Measurements from ENCODE around the gene MYG1.

MYG1 gene

GRCh38 chr12:53299454-53300180 lies at the start of gene MYG1:
MYG1 (plus strand) TSS chr12:53299695; CDS start chr12:53299738, 43 bp downstream.
- in situ Hi-C loops (cut with MboI; ENCODE audit: low sequenced_read_pairs), result no loop called here

DNA sequence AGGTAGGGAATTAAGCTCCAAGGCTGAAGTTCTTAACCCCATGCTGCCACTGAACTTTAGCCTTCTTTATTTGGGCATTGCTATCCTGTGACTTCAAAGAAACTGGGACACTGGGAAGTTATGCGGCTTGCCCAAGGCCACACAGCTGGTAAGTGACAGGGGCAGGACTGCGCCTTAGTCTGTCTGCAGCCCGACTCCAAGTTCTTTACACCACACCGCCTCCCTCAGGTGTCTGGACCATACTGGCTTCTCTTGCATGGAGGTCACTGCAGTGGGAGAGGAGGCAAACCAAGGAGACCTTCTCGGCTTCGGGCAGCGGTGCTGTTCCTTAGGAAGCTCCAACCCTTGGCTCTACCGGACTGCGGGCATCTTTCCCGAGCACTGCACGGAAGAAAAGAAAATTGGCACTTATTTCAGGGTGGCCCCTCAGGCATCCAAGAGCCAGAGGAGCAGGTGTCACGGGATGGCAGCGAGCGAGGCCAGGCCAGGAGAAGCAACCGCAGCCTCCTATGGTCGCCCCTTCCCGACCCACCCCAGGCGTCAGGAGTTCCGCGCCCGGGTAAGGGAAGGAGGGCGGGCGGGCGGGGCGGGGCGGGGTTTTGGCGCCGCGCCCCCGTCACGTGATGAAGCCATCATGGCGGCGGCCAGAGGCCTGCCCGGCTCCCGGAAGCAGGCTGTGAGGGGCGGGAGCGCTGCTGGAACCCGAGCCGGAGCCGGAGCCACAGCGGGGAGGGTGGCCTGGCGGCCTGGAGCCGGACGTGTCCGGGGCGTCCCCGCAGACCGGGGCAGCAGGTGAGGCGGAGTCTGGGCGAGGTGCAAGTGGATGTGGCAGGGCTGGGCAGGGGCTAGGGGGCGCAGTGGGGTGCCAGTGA lies 47.8 kb upstream of the MYG1 start:
- in situ Hi-C loops (cut with MboI; ENCODE audit: low sequenced_read_pairs), result no loop called here

GRCh38 chr12:53252349-53252916 lies 47.1 kb upstream of the MYG1 start:
- in situ Hi-C loops (cut with MboI; ENCODE audit: low sequenced_read_pairs), result no loop called here

DNA sequence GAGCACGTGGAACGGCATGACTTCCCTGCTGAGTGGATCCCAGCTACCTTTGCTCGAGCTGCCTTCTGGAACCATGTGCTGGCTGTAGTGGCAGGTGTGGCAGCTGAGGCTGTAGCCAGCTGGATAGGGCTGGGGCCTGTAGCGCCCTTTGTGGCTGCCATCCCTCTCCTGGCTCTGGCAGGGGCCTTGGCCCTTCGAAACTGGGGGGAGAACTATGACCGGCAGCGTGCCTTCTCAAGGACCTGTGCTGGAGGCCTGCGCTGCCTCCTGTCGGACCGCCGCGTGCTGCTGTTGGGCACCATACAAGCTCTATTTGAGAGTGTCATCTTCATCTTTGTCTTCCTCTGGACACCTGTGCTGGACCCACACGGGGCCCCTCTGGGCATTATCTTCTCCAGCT lies 46.2 kb upstream of the MYG1 start:
- in situ Hi-C loops (cut with MboI; ENCODE audit: low sequenced_read_pairs), result no loop called here

- in situ Hi-C loops (cut with MboI; ENCODE audit: low sequenced_read_pairs), result no loop called here
These were observed 44.5 kb upstream of the MYG1 start for GRCh38 chr12:53254816-53255545.

GRCh38 chr12:53255996-53256395 lies 43.5 kb upstream of the MYG1 start:
- in situ Hi-C loops (cut with MboI; ENCODE audit: low sequenced_read_pairs), result no loop called here

DNA sequence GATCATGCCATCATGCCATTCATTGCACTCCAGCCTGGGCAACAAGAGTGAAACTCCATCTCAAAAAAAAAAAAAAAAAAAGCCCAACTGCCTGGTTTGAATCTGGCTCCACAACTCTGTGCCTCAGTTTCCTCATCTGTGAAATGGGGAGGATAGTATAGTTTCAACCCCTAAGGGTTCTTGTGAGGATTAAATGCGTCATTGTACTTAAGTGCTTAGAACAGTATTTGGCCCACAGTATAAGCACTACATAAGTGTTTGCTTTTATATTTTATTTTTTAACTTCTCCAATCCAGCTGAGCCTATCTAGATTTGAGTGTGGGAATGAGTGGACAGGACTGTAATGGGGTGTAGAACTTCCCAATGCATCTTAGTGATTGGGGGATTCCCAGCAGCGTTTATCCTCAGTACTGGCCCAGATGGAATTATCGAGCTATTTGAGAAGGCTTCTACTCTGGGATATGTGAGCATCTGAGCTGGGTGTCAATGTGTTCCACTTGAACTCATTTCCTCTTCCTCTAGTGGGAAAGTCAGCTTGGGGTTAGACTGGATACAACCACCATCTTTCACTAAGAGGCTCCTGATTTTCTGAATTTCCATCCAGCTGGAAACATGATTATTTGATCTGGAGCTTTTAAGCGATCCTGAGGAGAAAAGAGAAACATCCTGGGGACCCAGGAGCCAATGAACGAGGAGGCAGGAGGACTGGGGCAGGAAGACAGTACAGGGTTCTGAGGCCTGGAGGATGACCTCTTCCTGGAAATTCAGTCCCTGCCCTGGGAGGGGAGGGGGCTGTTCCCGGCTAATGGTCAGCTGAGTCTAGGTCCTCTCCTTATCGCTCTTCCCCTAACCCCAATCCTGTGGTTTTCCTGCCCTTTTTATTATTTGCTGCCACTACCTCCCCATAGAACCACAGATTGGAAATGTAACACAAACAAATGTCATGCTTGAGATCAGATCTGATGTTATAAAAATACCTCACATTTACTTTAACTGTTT lies 40.7 kb upstream of the MYG1 start:
- in situ Hi-C loops (cut with MboI; ENCODE audit: low sequenced_read_pairs), result no loop called here

DNA sequence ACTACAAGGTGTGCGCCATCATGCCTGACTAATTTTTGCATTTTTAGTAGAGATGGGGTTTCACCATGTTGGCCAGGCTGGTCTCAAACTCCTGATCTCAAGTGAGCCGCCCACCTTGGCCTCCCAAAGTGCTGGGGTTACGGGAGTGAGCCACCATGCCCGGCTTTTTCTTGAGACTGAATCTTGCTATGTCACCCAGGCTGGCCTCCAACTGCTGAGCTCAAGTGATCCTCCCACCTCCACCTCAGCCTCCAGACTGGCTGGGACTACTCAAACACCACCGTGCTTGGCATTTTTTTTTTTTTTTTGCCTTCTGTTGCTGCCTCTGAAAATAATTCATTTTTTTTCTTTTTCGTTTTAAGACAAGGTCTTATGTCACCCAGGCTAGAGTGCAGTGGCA lies 39.6 kb upstream of the MYG1 start:
- in situ Hi-C loops (cut with MboI; ENCODE audit: low sequenced_read_pairs), result no loop called here

DNA sequence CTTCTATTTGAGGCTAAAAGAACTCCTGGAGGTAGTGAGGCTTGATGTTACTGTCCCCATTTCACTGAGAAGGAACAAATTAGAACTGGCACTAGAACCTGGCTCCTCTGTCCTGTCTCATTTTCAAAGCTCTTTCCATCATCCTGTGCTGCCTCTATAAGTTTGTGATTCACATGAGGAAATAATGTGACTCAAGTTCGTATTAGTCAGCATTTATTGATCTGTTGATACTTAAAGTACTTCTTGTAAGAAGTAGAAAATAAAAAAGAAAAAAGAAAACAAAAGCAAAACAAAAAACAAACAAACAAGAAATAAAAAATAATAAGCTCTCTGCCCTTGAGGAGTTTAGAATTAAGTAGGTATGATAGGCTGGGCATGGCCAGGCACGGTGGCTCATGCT lies 33.7 kb upstream of the MYG1 start:
- in situ Hi-C loops (cut with MboI; ENCODE audit: low sequenced_read_pairs), result no loop called here

GRCh38 chr12:53267306-53267998 lies 32.0 kb upstream of the MYG1 start:
- in situ Hi-C loops (cut with MboI; ENCODE audit: low sequenced_read_pairs), result no loop called here

GRCh38 chr12:53267999-53268629 lies 31.4 kb upstream of the MYG1 start, which contains the start of gene ESPL1:
ESPL1 (plus strand) TSS chr12:53268299; CDS start chr12:53268767, 468 bp downstream.
- in situ Hi-C loops (cut with MboI; ENCODE audit: low sequenced_read_pairs), result no loop called here

- in situ Hi-C loops (cut with MboI; ENCODE audit: low sequenced_read_pairs), result no loop called here
These were observed 30.6 kb upstream of the MYG1 start for GRCh38 chr12:53268630-53269562.

DNA sequence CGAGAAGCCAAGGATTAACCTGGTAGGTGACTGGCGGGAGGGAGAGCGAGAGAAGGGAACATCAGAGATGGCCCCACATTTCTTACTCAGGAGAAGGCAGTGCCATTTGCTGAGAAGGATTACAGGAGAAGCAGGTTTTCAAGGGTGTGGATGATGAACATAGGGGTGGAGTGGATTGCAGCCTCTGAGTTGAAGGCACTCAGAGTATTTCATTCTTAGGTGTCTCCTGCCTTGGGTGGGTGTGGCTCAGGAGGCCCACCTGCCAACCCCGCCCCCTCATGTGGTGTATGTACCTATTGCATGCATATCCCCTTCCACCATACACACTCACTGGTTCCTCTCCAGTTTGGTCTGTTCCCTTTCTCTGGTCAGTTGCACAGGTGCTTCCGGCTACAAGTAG lies 25.1 kb upstream of the MYG1 start:
- in situ Hi-C loops (cut with MboI; ENCODE audit: low sequenced_read_pairs), result no loop called here

DNA sequence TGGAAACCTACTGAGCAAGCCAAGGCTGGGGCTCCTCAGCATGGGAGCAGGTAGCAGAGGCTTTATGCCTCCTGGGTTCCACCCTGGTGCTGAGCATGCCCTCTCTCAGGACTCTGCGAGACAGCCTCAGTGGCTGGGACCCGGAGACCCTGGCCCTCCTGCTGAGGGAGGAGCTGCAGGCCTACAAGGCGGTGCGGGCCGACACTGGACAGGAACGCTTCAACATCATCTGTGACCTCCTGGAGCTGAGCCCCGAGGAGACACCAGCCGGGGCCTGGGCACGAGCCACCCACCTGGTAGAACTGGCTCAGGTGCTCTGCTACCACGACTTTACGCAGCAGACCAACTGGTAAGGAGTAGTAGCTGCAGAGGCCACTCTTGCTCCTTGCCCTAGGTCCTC lies 23.0 kb upstream of the MYG1 start:
- in situ Hi-C loops (cut with MboI; ENCODE audit: low sequenced_read_pairs), result no loop called here

GRCh38 chr12:53277981-53278380 lies 21.5 kb upstream of the MYG1 start:
- in situ Hi-C loops (cut with MboI; ENCODE audit: low sequenced_read_pairs), result no loop called here

DNA sequence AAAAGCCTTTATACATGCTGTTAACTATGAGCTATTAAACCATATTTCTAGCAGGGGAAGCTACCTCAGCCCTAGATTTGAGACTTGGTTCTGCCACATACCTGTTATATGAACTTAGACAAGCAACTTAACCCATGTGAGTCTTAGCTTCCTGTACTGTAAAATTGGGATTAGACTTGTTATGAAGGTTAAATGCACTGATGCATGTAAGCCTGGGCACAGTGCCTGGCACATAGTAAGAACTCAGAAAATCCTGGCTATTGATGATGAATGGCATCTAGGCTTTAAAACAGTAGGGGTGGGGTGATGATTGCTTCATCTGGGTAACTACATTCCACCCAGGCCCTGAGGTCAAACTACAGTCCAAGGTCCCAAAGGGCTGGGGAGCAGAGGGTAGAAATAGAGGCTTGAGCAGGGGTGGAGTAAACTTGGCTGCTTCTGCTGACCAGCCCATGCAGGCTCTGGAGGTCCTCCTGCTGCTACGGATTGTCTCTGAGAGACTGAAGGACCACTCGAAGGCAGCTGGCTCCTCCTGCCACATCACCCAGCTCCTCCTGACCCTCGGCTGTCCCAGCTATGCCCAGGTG lies 20.1 kb upstream of the MYG1 start:
- in situ Hi-C loops (cut with MboI; ENCODE audit: low sequenced_read_pairs), result no loop called here

DNA sequence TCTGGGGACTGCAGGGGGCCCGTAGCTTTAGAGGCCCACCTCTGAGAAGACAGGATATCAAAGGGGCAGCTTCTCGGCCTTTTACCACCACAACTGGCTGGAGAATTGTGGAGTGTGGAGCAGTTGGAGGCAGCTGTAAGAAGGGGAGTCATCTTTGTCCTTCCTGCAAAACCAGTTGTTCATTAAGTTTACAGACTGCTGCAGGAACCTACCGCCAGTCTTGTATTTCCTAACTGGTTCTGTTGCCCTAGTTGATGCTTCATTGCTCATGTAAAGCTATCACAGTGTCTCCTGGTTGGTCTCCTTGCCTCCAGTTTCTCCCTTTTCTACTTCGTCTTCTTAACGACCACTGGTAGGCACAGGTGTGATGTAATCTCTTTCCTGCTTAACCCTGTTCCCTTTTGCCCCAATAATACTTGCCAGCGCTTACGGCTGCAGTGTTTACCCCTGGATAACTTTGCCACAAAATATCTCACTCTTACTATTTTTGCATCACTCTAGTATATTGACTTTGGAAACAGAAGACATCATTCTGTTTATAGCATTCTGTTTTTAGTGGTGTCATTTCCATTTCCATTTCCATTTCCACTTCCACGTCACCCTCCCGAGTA lies 19.5 kb upstream of the MYG1 start:
- in situ Hi-C loops (cut with MboI; ENCODE audit: low sequenced_read_pairs), result no loop called here

Data from hTERT RPE-1 (cell line).